Ishikawa (cell line): Measurements from ENCODE around the gene ARHGEF40.

ENCODE experiments used
- CEBPB ChIP-seq: IDR thresholded peaks from 2 replicates; pipeline ENCODE4 v1.6.1; 2012
- CREB1 ChIP-seq: IDR thresholded peaks from 2 replicates; pipeline ENCODE4 v1.6.1; 2012; ENCODE audit warnings: low read depth
- EGR1 ChIP-seq: IDR thresholded peaks from 2 replicates; pipeline ENCODE4 v1.6.1; 2012
- EP300 ChIP-seq: IDR thresholded peaks from 2 replicates; pipeline ENCODE4 v1.6.1; 2012; ENCODE audit warnings: borderline replicate concordance
- FOXM1 ChIP-seq: IDR thresholded peaks from 2 replicates; pipeline ENCODE4 v1.6.1; 2012; ENCODE audit warnings: low read depth, borderline replicate concordance
- NFIC ChIP-seq: IDR thresholded peaks from 2 replicates; pipeline ENCODE4 v1.6.1; 2012
- RAD21 ChIP-seq: IDR thresholded peaks from 2 replicates; pipeline ENCODE4 v1.6.1; 2012; ENCODE audit warnings: low read depth
- REST ChIP-seq: IDR thresholded peaks from 2 replicates; pipeline ENCODE4 v1.6.1; 2012; ENCODE audit warnings: low read depth, mild to moderate bottlenecking
- TAF1 ChIP-seq: IDR thresholded peaks from 2 replicates; pipeline ENCODE4 v1.6.1; 2012; ENCODE audit warnings: low read depth, mild to moderate bottlenecking
- TCF12 ChIP-seq: IDR thresholded peaks from 2 replicates; pipeline ENCODE4 v1.6.1; 2012; ENCODE audit warnings: low read depth
- TEAD4 ChIP-seq: IDR thresholded peaks from 2 replicates; pipeline ENCODE4 v1.6.1; 2012
- USF1 ChIP-seq: IDR thresholded peaks from 2 replicates; pipeline ENCODE4 v1.6.1; 2012
- YY1 ChIP-seq: IDR thresholded peaks from 2 replicates; pipeline ENCODE4 v1.6.1; 2012; ENCODE audit warnings: low read depth
- ZBTB7A ChIP-seq: IDR thresholded peaks from 2 replicates; pipeline ENCODE4 v1.6.1; 2012; ENCODE audit warnings: low read depth
- TF ChIP-seq, protein P1 (sequence below): IDR thresholded peaks from 2 replicates; pipeline ENCODE4 v1.6.1; 2012

Gene ARHGEF40

GRCh38 chr14:21099596-21099985, 29.5 kb downstream of the ARHGEF40 start:
- TF ChIP-seq NFIC, result no peak
- no peak for TF ChIP-seq CEBPB
- TF ChIP-seq EP300, result no peak
- TF ChIP-seq TCF12, result no peak
- TF ChIP-seq USF1, result no peak
- TF ChIP-seq EGR1, result no peak
- TF ChIP-seq, protein P1, sequence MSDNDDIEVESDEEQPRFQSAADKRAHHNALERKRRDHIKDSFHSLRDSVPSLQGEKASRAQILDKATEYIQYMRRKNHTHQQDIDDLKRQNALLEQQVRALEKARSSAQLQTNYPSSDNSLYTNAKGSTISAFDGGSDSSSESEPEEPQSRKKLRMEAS, result no peak
- no peak for TF ChIP-seq TEAD4

DNA sequence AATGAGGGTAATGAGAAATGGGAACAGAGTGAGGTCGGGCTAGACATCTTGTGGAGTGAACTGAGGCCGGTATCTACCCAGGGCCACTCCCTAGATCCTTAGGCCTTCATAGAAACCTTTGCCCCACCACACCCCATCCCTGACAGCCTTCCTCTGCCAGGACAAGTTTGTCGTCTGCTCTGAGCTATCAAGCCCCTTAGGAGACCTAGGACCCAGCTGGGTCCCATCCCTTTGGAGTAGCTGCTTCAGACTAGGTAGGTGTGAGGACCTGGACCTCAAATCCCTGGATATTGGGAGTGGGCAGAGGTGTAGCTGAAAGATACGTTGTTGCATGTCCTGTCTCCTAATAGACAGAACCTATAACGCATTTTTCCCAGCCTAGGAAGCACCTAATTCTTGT, 30.8 kb downstream of the ARHGEF40 start, which contains the start of gene TMEM253:
Gene TMEM253, plus strand, starts transcription at position 136 of the 400 bp plus-strand sequence. CDS start 278 bp downstream, outside the sequence.
- TF ChIP-seq CREB1 (no peak), NFIC (no peak), EGR1 (no peak), CEBPB (no peak), TCF12 (no peak), TAF1 (no peak), YY1 (no peak), USF1 (no peak), TEAD4 (no peak), EP300 (no peak), FOXM1 (no peak), RAD21 (no peak), REST (no peak), ZBTB7A (no peak)
- TF ChIP-seq, protein P1, result no peak

GRCh38 chr14:21101802-21102413, 31.8 kb downstream of the ARHGEF40 start:
- no peak for TF ChIP-seq RAD21
- TF ChIP-seq YY1, result no peak
- no peak for TF ChIP-seq TEAD4
- TF ChIP-seq REST, result no peak
- TF ChIP-seq EP300, result no peak
- TF ChIP-seq CREB1, result no peak
- TF ChIP-seq CEBPB, result no peak

DNA sequence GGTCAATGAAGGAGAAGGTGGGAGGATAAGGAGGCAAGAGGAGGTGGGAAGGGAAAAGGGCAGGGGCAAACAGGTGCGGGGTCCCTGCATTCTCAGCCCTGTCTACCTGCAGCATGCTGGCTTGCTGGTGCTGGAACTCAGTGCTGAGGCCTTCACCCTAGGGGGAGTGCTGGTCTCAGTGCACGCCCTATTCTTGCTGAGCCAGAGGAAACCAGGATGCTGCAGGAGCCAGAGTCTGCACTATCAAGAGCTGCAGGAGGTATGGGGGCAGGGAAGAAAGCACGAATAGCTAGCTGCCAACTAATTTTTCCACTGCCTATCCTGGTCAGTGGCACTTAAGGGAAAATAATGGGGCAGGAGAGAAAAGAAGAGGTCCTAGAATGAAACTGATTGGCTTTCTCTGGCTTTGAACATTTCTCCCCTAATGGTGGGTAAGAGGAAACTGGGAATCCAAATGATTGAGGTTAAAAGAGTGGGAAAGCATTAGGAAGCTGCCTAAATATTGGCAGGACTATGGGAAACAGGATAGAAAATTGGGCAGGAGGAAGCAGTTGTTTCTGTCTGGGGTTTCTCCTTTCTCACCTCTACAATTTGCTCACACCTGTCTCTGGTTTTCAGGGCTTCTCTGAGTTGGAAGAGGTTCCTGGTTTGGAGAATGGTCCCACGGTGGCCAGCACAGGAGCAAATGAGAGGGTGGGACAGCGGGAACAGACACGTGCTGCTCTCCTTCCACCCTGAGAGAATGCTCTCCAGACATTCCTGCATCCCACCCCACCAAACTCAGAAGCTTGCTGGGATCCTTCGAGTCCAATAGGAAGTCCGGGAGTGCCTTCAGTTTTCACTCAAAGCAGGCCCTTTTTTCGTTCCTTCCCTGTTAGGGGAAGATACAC, 32.7 kb downstream of the ARHGEF40 start:
- TF ChIP-seq RAD21, result no peak
- no peak for TF ChIP-seq ZBTB7A
- TF ChIP-seq EP300, result no peak
- TF ChIP-seq EGR1, result no peak
- no peak for TF ChIP-seq CREB1
- no peak for TF ChIP-seq TEAD4
- TF ChIP-seq YY1, result no peak
- no peak for TF ChIP-seq FOXM1
- TF ChIP-seq REST, result no peak
- no peak for TF ChIP-seq USF1
- TF ChIP-seq, protein P1, result no peak
- TF ChIP-seq TCF12, result no peak
- no peak for TF ChIP-seq TAF1
- TF ChIP-seq NFIC, result no peak
- no peak for TF ChIP-seq CEBPB
